Right lobe of liver (tissue), 4 donors: Measurements from ENCODE around the gene UNC5C.

ENCODE experiments used
- POLR2A ChIP-seq: fragments of 450-650 bp; IDR thresholded peaks from one replicate; pipeline ENCODE4 v1.6.1; 2017; ENCODE audit warnings: antibody characterized with exemption, mild to moderate bottlenecking
- TF ChIP-seq, protein P1 (sequence below), 4 donors: fragments of 200-600 bp in 3 of 4; fragments of 450-650 bp in 1 of 4; IDR thresholded peaks; one replicate each; pipeline versions ENCODE4 v1.5.1 to v1.8.0; 2016 to 2022; ENCODE audit warnings: antibody characterized with exemption in 4 of 4, mild to moderate bottlenecking in 2 of 4
- donor health status: DM: no; HTN: no; CAD: no.
- donor health status: DM: no; HTN: no; CAD: no.
- donor health status: DM: no; HTN: yes; CAD: no.

DNA sequence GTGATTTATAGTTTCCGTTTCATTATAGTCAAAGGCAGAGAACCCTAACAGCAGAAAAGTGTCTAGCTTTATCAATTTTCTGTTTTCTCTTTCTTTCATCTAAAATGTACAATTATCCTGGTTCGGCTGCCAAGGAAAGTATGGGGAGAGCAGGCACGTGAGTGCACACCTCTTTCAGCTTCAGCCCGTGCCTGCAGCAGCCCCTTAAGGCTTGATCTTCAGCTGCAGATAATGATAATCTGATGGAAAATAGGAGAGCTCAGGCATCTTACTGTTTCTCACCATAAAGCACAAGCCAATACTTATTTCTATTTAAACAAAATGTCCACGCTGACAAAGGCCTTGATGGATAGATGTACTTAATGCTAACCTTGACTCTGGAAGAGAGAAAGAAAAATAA lies 334.4 kb downstream of the UNC5C start:
- TF ChIP-seq, protein P1, sequence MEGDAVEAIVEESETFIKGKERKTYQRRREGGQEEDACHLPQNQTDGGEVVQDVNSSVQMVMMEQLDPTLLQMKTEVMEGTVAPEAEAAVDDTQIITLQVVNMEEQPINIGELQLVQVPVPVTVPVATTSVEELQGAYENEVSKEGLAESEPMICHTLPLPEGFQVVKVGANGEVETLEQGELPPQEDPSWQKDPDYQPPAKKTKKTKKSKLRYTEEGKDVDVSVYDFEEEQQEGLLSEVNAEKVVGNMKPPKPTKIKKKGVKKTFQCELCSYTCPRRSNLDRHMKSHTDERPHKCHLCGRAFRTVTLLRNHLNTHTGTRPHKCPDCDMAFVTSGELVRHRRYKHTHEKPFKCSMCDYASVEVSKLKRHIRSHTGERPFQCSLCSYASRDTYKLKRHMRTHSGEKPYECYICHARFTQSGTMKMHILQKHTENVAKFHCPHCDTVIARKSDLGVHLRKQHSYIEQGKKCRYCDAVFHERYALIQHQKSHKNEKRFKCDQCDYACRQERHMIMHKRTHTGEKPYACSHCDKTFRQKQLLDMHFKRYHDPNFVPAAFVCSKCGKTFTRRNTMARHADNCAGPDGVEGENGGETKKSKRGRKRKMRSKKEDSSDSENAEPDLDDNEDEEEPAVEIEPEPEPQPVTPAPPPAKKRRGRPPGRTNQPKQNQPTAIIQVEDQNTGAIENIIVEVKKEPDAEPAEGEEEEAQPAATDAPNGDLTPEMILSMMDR (IDR thresholded peaks at IDR 0.05) = no peak
- no peak for TF ChIP-seq POLR2A
